ENCODE measurements around the gene PARN. TPM values are rescaled to one million over a fixed set of nuclear protein-coding genes. Genes with fewer than 3 reads are reported as not detected.

Gene PARN
- total RNA-seq, 4 donors from 2014 or later, result 34.1 to 50.0 (median 40.3) TPM

- intact Hi-C loops (cut with DNase I; ENCODE audit: low total_unique reads), result no loop called here
- no peak for DNase-seq
These were observed 139.8 kb downstream of the PARN start for GRCh38 chr16:14490235-14490634.

GRCh38 chr16:14489460-14489859 lies 140.6 kb downstream of the PARN start:
- no peak for DNase-seq
- Histone ChIP-seq H3K27ac (no peak overlapping the region), H3K9me3 (no peaks in the 10 kb centered on the region), H3K36me3 (no peaks in the 10 kb centered on the region), H3K4me1 (no peaks in the 10 kb centered on the region), H3K4me3 (no peak overlapping the region), H3K27me3 (no peaks in the 10 kb centered on the region)
- intact Hi-C loops (cut with DNase I; ENCODE audit: low total_unique reads), result no loop called here
- TF ChIP-seq POLR2A (IDR thresholded peaks at IDR 0.05) (no peak), CTCF (IDR thresholded peaks at IDR 0.05) (no peak)

More at GRCh38 chr16:14490235-14490634, 139.8 kb downstream of the PARN start:
- TF ChIP-seq CTCF (IDR thresholded peaks at IDR 0.05) (no peak), POLR2A (IDR thresholded peaks at IDR 0.05) (no peak)
- no peaks in the 10 kb centered on the region for H3K4me1 ChIP-seq
- no peak overlapping the region for H3K4me3 ChIP-seq
- no peaks in the 10 kb centered on the region for H3K9me3 ChIP-seq
- H3K36me3 ChIP-seq, result no peaks in the 10 kb centered on the region
- no peaks in the 10 kb centered on the region for H3K27me3 ChIP-seq
- no peak overlapping the region for H3K27ac ChIP-seq

GRCh38 chr16:14487579-14487978 lies 142.5 kb downstream of the PARN start:
- H3K4me1 ChIP-seq, result no peaks in the 10 kb centered on the region
- H3K36me3 ChIP-seq, result no peaks in the 10 kb centered on the region
- intact Hi-C loops (cut with DNase I; ENCODE audit: low total_unique reads), result no loop called here
- no peak for TF ChIP-seq POLR2A (IDR thresholded peaks at IDR 0.05)
- TF ChIP-seq CTCF (IDR thresholded peaks at IDR 0.05), result no peak
- H3K27me3 ChIP-seq, result no peaks in the 10 kb centered on the region
- no peak for DNase-seq
- no peak overlapping the region for H3K4me3 ChIP-seq
- no peak overlapping the region for H3K27ac ChIP-seq
- H3K9me3 ChIP-seq, result no peaks in the 10 kb centered on the region

GRCh38 chr16:14486520-14487303 lies 143.3 kb downstream of the PARN start:
- no peaks in the 10 kb centered on the region for H3K4me1 ChIP-seq
- peak overlapping the region; percentile 44 to 50 for H3K27ac ChIP-seq
- H3K9me3 ChIP-seq, result no peaks in the 10 kb centered on the region
- intact Hi-C loops (cut with DNase I; ENCODE audit: low total_unique reads), result no loop called here
- TF ChIP-seq POLR2A (IDR thresholded peaks at IDR 0.05) (no peak), CTCF (IDR thresholded peaks at IDR 0.05) (no peak)
- no peaks in the 10 kb centered on the region for H3K36me3 ChIP-seq
- peak overlapping the region in 1 of 2 donors; percentile 19 for H3K4me3 ChIP-seq
- no peaks in the 10 kb centered on the region for H3K27me3 ChIP-seq
- peak; percentile 83 to 87 for DNase-seq

GRCh38 chr16:14485811-14486519 lies 144.1 kb downstream of the PARN start:
- H3K36me3 ChIP-seq, result no peaks in the 10 kb centered on the region
- peak overlapping the region; percentile 44 to 50 for H3K27ac ChIP-seq
- no peak for TF ChIP-seq POLR2A (IDR thresholded peaks at IDR 0.05)
- TF ChIP-seq CTCF (IDR thresholded peaks at IDR 0.05), result no peak
- no peak overlapping the region for H3K4me3 ChIP-seq
- DNase-seq, result no peak
- no peaks in the 10 kb centered on the region for H3K9me3 ChIP-seq
- no peaks in the 10 kb centered on the region for H3K27me3 ChIP-seq
- no peaks in the 10 kb centered on the region for H3K4me1 ChIP-seq
- intact Hi-C loops (cut with DNase I; ENCODE audit: low total_unique reads), result no loop called here
